Measurements from ENCODE around the gene KBTBD12. TPM values are rescaled to one million over a fixed set of nuclear protein-coding genes. Genes with fewer than 3 reads are reported as not detected.
A peak's percentile ranks its signal among the peaks of the same experiment; 100 is the strongest.

KBTBD12 gene
- total RNA-seq, 1 donor from 2014 or later, result 0.98 TPM

- DNase-seq (ENCODE audit: low read depth), result no peak
- TF ChIP-seq CTCF (conservative IDR thresholded peaks at IDR 0.05; ENCODE audit: low read depth, low read length), result peak; percentile 85
- H3K4me3 ChIP-seq (ENCODE audit: low read depth, low read length), result no peak overlapping the region
Measured at GRCh38 chr3:127970966-127971592, 56.0 kb downstream of the KBTBD12 start.

- TF ChIP-seq CTCF (conservative IDR thresholded peaks at IDR 0.05; ENCODE audit: low read depth, low read length), result no peak
- no peak overlapping the region for H3K4me3 ChIP-seq (ENCODE audit: low read depth, low read length)
- no peak for DNase-seq (ENCODE audit: low read depth)
Measured at GRCh38 chr3:127974226-127974625, 59.2 kb downstream of the KBTBD12 start.

GRCh38 chr3:127975153-127976029 is 60.4 kb downstream of the KBTBD12 start:
- H3K4me3 ChIP-seq (ENCODE audit: low read depth, low read length), result no peak overlapping the region
- TF ChIP-seq CTCF (conservative IDR thresholded peaks at IDR 0.05; ENCODE audit: low read depth, low read length), result no peak
- no peak for DNase-seq (ENCODE audit: low read depth)

GRCh38 chr3:127978636-127979035 is 63.6 kb downstream of the KBTBD12 start:
- H3K4me3 ChIP-seq (ENCODE audit: low read depth, low read length), result no peak overlapping the region
- TF ChIP-seq CTCF (conservative IDR thresholded peaks at IDR 0.05; ENCODE audit: low read depth, low read length), result no peak
- no peak for DNase-seq (ENCODE audit: low read depth)

GRCh38 chr3:127979473-127979872 is 64.4 kb downstream of the KBTBD12 start:
- no peak overlapping the region for H3K4me3 ChIP-seq (ENCODE audit: low read depth, low read length)
- no peak for DNase-seq (ENCODE audit: low read depth)
- TF ChIP-seq CTCF (conservative IDR thresholded peaks at IDR 0.05; ENCODE audit: low read depth, low read length), result no peak

- no peak for DNase-seq (ENCODE audit: low read depth)
- no peak for TF ChIP-seq CTCF (conservative IDR thresholded peaks at IDR 0.05; ENCODE audit: low read depth, low read length)
- H3K4me3 ChIP-seq (ENCODE audit: low read depth, low read length), result no peak overlapping the region
Measured at GRCh38 chr3:127981097-127981496, 66.1 kb downstream of the KBTBD12 start.
